OCI-LY7 (cell line): ENCODE results near the gene DRAM2. TPM values are rescaled to one million over a fixed set of nuclear protein-coding genes. Genes with fewer than 3 reads are reported as not detected.

Source experiments
- BruUV-seq: library from RNA; stranded (reverse); fragments of 400-500 nt; replicated peaks from 2 replicates; lab custom pipeline; 2021; lab: Mats Ljungman, UMichigan
- CTCF ChIA-PET: fragments of 300-600 bp; sonication (Branson Sonifier 250); formaldehyde crosslinking; loops from one replicate; lab custom pipeline; 2022; ENCODE audit warnings: antibody characterized with exemption; ENCODE audit not compliant: unreplicated experiment; lab: Charles Lee
- POLR2A ChIA-PET: fragments of 300-600 bp; sonication (Branson Sonifier 250); formaldehyde crosslinking; loops from one replicate; lab custom pipeline; 2022; ENCODE audit warnings: antibody characterized with exemption; lab: Charles Lee
- DNase-seq: peaks from one replicate; pipeline ENCODE4 v3.0.0-alpha.2; 2015; ENCODE audit warnings: low spot score
- H2AFZ ChIP-seq: fragments of 200-600 bp; sonication (generic), shearing (Covaris generic); 2 replicates; pipeline ENCODE4 v1.6.1; 2014; ENCODE audit warnings: mild to moderate bottlenecking, antibody characterized with exemption, low read length, moderate library complexity
- H3K27ac ChIP-seq: fragments of 200-600 bp; sonication (generic); 2 replicates; pipeline ENCODE4 v1.5.1; 2014; ENCODE audit warnings: mixed run types, low read depth, mild to moderate bottlenecking, moderate library complexity, low read length, inconsistent platforms; ENCODE audit not compliant: poor library complexity, severe bottlenecking
- H3K36me3 ChIP-seq: fragments of 200-600 bp; sonication (generic); 2 replicates; pipeline ENCODE4 v1.6.1; 2014; ENCODE audit warnings: mild to moderate bottlenecking, antibody characterized with exemption, low read length, moderate library complexity, mixed read lengths; ENCODE audit not compliant: insufficient read depth
- H3K4me1 ChIP-seq: fragments of 200-600 bp; sonication (generic); 2 replicates; pipeline ENCODE4 v1.5.1; 2014; ENCODE audit warnings: mild to moderate bottlenecking, low read length; ENCODE audit not compliant: insufficient read depth, poor library complexity, severe bottlenecking
- H3K4me2 ChIP-seq: fragments of 200-600 bp; sonication (generic); 2 replicates; pipeline ENCODE4 v1.6.1; 2014; ENCODE audit warnings: mild to moderate bottlenecking, low read length
- H3K4me3 ChIP-seq: fragments of 200-600 bp; sonication (generic); 2 replicates; pipeline ENCODE4 v1.5.1; 2014; ENCODE audit warnings: mild to moderate bottlenecking, low read depth, low read length; ENCODE audit not compliant: poor library complexity, severe bottlenecking
- H3K79me2 ChIP-seq: fragments of 200-600 bp; sonication (generic); 2 replicates; pipeline ENCODE4 v1.6.1; 2016; ENCODE audit warnings: low read depth, mild to moderate bottlenecking, low read length, moderate library complexity, mixed read lengths; ENCODE audit not compliant: insufficient read depth
- H3K9me2 ChIP-seq: fragments of 200-600 bp; sonication (generic); 2 replicates; pipeline ENCODE4 v1.6.1; 2016; ENCODE audit warnings: mild to moderate bottlenecking, low read length, mixed read lengths; ENCODE audit not compliant: insufficient read depth
- H3K9me3 ChIP-seq: fragments of 200-600 bp; sonication (generic); 2 replicates; pipeline ENCODE4 v1.6.1; 2014; ENCODE audit warnings: mild to moderate bottlenecking, mixed run types, low read length, mixed read lengths
- H4K20me1 ChIP-seq: fragments of 200-600 bp; sonication (generic); 2 replicates; pipeline ENCODE4 v1.6.1; 2014; ENCODE audit warnings: mild to moderate bottlenecking, antibody characterized with exemption, low read length, moderate library complexity, mixed read lengths; ENCODE audit not compliant: insufficient read depth
- EZH2phosphoT487 ChIP-seq: fragments of 200-600 bp; sonication (generic); IDR thresholded peaks from 2 replicates; pipeline ENCODE4 v1.6.1; 2018; ENCODE audit warnings: low read depth, borderline replicate concordance, mild to moderate bottlenecking, mixed run types, antibody characterized with exemption, low read length, moderate library complexity, mixed read lengths
- intact Hi-C: fragments of 100-400 bp; cut with micrococcal nuclease; formaldehyde crosslinking; loops from one replicate; pipeline ENCODE4 v1.10.0; 2022; ENCODE audit not compliant: unreplicated experiment
- total RNA-seq, 2 experiments: library from RNA; depleted of rRNA in 1 of 2; stranded (reverse); fragments of >200 nt in 1 of 2; shearing (Covaris generic) in 1 of 2; gene quantifications; 2 replicates each; pipeline ENCODE4 v1.2.3, GENCODE V29; 2014 to 2022
- TF ChIP-seq, protein P1 (sequence below): fragments of 200-600 bp; sonication (generic); conservative IDR thresholded peaks from 2 replicates; pipeline ENCODE4 v1.5.1; 2014; ENCODE audit warnings: mild to moderate bottlenecking, antibody characterized with exemption, low read length, moderate library complexity, mixed read lengths

DRAM2 gene
- total RNA-seq, 2 experiments from 2014 or later, result 83.5 to 84.2 TPM

DNA sequence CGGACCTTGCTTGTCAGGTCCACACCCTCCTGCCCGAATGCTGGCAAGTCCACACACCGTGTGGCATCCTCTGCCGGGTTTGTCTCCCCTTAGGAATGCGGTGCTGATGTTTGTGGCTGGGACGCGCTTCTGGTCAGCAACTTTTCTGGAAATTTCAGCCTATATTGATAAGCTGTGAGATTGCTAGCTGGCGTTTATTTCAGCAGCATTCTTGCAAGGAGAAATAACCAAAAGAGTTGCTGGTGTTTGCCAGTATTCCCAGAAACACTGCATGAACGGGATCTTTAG lies 731 bp upstream of the DRAM2 start:
- ChIA-PET CTCF (interaction anchor here (0.5 kb wide), 1 partner anchor 14 kb away, joined by 3 read pairs; no protein-coding TSS in a partner anchor), POLR2A (interaction anchor here (1.0 to 9.5 kb wide), 6 partner anchors 10 to 77 kb away, joined by 3 to 114 read pairs (median 10); no protein-coding TSS in a partner anchor)
- Histone ChIP-seq H3K4me2 (peak overlapping the region; percentile 85), H3K79me2 (peaks cover 83% of the 10 kb centered on the region), H3K27ac (peak overlapping the region; percentile 91), H2AFZ (peak overlapping the region; percentile 38; the same call in 1 of the 2 replicates), H3K36me3 (peaks cover 44% of the 10 kb centered on the region), H3K9me3 (no peaks in the 10 kb centered on the region), H3K9me2 (no peaks in the 10 kb centered on the region), H3K4me3 (peak overlapping the region; percentile 94), H3K4me1 (peaks cover 54% of the 10 kb centered on the region), H4K20me1 (peaks cover 25% of the 10 kb centered on the region; the same call in 1 of the 2 replicates)
- intact Hi-C loops, result loop anchor here (1.0 to 5.0 kb wide), 3 partner anchors 62 to 267 kb away; partner anchors contain the start of gene DENND2D
- peak; percentile 32 for DNase-seq
- TF ChIP-seq EZH2phosphoT487, result no peak
- TF ChIP-seq, protein P1, sequence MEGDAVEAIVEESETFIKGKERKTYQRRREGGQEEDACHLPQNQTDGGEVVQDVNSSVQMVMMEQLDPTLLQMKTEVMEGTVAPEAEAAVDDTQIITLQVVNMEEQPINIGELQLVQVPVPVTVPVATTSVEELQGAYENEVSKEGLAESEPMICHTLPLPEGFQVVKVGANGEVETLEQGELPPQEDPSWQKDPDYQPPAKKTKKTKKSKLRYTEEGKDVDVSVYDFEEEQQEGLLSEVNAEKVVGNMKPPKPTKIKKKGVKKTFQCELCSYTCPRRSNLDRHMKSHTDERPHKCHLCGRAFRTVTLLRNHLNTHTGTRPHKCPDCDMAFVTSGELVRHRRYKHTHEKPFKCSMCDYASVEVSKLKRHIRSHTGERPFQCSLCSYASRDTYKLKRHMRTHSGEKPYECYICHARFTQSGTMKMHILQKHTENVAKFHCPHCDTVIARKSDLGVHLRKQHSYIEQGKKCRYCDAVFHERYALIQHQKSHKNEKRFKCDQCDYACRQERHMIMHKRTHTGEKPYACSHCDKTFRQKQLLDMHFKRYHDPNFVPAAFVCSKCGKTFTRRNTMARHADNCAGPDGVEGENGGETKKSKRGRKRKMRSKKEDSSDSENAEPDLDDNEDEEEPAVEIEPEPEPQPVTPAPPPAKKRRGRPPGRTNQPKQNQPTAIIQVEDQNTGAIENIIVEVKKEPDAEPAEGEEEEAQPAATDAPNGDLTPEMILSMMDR, result no peak
- no TSS peak for BruUV-seq

DNA sequence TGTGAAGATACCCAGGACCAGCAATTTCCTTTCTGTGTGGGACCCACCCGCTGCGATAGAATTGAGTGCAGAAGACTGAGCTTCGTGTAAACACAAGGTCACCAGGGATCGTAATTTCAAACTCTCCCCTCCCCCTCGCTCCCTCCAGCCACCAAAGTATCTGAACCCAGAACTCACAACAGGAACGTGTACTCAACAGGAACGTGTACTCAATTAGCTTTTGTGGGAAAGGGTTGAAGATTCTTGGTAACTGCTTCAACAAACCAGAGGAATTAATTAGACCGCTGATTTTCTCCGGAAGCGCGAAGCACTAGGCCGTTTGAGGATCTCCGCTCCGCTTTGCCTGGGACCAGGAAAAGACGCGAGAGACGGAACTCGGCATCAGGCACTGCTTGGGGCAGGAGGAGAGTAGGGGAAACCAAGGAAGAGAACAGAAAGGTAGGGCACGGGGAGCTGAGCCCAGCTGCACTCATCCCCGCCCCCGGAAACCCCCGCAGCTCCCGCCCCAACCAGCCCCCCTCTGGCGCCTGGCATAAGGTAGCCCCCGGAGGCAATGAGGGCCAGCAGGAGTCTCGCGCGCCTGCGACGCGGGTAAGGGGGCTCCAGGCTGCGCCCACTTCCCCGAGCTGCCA lies 453 bp downstream of the DRAM2 start:
- peak overlapping the region; percentile 38; the same call in 1 of the 2 replicates for H2AFZ ChIP-seq
- H3K4me2 ChIP-seq, result peak overlapping the region; percentile 85
- H3K9me3 ChIP-seq, result no peaks in the 10 kb centered on the region
- DNase-seq, result peak; percentile 65
- peak overlapping the region; percentile 94 for H3K4me3 ChIP-seq
- intact Hi-C loops, result loop anchor here (1.0 to 10.0 kb wide), 2 partner anchors 11 to 615 kb away; partner anchors contain the start of gene DDX20
- peaks cover 60% of the 10 kb centered on the region for H3K4me1 ChIP-seq
- ChIA-PET POLR2A (interaction anchor here (0.6 to 9.5 kb wide), 14 partner anchors 9 to 643 kb away, joined by 3 to 114 read pairs (median 4); no protein-coding TSS in a partner anchor), CTCF (interaction anchor here (0.7 to 1.4 kb wide), 3 partner anchors 80 to 90 kb away, joined by 3 to 4 read pairs (median 3); no protein-coding TSS in a partner anchor)
- no TSS peak for BruUV-seq
- H3K27ac ChIP-seq, result peak overlapping the region; percentile 91
- H3K79me2 ChIP-seq, result peaks cover 80% of the 10 kb centered on the region
- peaks cover 25% of the 10 kb centered on the region; the same call in 1 of the 2 replicates for H4K20me1 ChIP-seq
- H3K9me2 ChIP-seq, result no peaks in the 10 kb centered on the region
- peaks cover 44% of the 10 kb centered on the region for H3K36me3 ChIP-seq
- TF ChIP-seq EZH2phosphoT487, result no peak
- TF ChIP-seq, protein P1, result no peak

DNA sequence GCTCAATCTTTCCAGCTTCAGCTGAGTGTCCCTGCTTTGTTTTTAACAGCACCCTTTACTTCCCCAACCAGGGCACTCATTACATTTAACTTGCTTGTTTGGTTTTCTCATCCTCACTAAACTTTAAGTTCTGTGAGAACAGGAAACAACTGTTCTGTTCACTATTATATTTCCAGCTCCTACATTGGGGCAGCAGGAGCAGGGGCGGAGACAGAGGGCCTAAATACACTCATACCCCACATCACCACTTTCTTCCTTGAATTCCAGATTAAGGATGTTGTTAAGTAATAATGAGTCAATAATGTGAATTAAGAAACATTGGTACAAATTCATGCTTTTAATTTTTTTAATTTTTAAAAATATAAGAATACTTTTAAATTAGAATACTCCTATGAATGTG lies 6.0 kb downstream of the DRAM2 start:
- TF ChIP-seq, protein P1, result no peak
- no peak for TF ChIP-seq EZH2phosphoT487
- CTCF ChIA-PET, result no interaction called here
- peaks cover 83% of the 10 kb centered on the region for H3K4me1 ChIP-seq

More for the DNA sequence above, 6.0 kb downstream of the DRAM2 start:
- Histone ChIP-seq H3K27ac (peak overlapping the region; percentile 98), H4K20me1 (no peaks in the 10 kb centered on the region), H3K4me3 (no peak overlapping the region), H3K79me2 (peaks cover 38% of the 10 kb centered on the region), H3K9me2 (no peaks in the 10 kb centered on the region), H3K9me3 (no peaks in the 10 kb centered on the region), H3K4me2 (peak overlapping the region; percentile 16), H2AFZ (no peak overlapping the region), H3K36me3 (peaks cover 57% of the 10 kb centered on the region)
- POLR2A ChIA-PET, result interaction anchor here (0.9 to 3.3 kb wide), 6 partner anchors 9 to 569 kb away, joined by 3 to 27 read pairs (median 5); no protein-coding TSS in a partner anchor
- intact Hi-C loops, result loop anchor here (5.0 to 10.0 kb wide), 2 partner anchors 373 to 621 kb away; partner anchors contain the start of gene DDX20
- BruUV-seq, result no TSS peak
- no peak for DNase-seq
